RWPE1 (cell line): ENCODE measurements around the gene ERN1.

Source experiments
- CTCF ChIA-PET: fragments of 350-600 bp; sonication (Branson Sonifier 250); formaldehyde crosslinking; extraction: SDS; loops from one replicate; lab custom pipeline; 2021; lab: Yijun Ruan, JAX
- POLR2A ChIA-PET: fragments of 400-600 bp; formaldehyde crosslinking; extraction: SDS; loops from one replicate; lab custom pipeline; 2020; ENCODE audit warnings: antibody characterized with exemption; ENCODE audit not compliant: low non-redundant PET; lab: Yijun Ruan, JAX
- DNase-seq: peaks from one replicate; pipeline ENCODE4 v3.0.0; 2012; ENCODE audit warnings: low spot score
- H3K27ac ChIP-seq: fragments of 450-650 bp; 2 replicates; pipeline ENCODE4 v1.5.1; 2017
- TF ChIP-seq, protein P1 (sequence below): fragments of 450-650 bp; conservative IDR thresholded peaks from 2 replicates; pipeline ENCODE4 v1.5.1; 2017; ENCODE audit warnings: low read depth, mild to moderate bottlenecking

The ERN1 gene

DNA sequence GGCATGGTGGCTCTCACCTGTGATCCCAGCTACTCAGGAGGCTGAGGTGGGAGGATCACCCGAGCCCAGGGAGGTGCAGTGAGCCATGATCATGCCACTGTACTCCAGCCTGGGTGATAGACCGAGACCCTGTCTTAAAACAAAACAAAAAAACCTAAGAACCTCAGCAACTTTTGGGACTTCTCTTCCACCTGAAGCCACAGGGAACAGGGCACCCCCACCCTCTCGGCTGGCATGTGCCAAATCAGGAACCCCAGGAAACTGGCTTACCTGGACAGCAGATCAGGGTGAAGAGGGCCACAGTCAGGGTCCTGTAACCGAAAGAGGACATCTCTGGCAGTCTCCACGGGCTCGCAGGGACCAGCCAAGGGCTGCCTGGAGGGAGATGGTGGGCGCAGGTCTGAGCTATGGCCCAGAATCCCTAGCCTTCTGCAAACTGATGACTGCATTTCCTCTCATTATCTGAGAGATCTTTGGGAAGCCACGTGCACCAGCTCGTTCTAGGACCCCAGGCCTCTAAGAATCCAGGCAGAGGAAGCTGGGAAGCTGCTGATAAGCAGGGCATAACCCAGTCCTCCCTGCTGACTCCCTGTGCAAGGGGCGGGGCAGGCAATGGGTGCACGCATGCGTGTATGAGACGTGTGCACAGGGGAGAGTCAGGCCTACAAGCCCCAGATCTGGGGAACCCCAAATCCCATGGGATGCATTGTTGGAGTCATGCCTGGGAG, 123.4 kb downstream of the ERN1 start:
- POLR2A ChIA-PET = no interaction called here
- TF ChIP-seq, protein P1, sequence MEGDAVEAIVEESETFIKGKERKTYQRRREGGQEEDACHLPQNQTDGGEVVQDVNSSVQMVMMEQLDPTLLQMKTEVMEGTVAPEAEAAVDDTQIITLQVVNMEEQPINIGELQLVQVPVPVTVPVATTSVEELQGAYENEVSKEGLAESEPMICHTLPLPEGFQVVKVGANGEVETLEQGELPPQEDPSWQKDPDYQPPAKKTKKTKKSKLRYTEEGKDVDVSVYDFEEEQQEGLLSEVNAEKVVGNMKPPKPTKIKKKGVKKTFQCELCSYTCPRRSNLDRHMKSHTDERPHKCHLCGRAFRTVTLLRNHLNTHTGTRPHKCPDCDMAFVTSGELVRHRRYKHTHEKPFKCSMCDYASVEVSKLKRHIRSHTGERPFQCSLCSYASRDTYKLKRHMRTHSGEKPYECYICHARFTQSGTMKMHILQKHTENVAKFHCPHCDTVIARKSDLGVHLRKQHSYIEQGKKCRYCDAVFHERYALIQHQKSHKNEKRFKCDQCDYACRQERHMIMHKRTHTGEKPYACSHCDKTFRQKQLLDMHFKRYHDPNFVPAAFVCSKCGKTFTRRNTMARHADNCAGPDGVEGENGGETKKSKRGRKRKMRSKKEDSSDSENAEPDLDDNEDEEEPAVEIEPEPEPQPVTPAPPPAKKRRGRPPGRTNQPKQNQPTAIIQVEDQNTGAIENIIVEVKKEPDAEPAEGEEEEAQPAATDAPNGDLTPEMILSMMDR = no peak
- no peak for DNase-seq
- CTCF ChIA-PET = interaction anchor here (0.6 to 1.5 kb wide), 4 partner anchors 16 to 87 kb away, joined by 3 to 5 read pairs (median 4); no protein-coding TSS in a partner anchor
- H3K27ac ChIP-seq = no peak overlapping the region

DNA sequence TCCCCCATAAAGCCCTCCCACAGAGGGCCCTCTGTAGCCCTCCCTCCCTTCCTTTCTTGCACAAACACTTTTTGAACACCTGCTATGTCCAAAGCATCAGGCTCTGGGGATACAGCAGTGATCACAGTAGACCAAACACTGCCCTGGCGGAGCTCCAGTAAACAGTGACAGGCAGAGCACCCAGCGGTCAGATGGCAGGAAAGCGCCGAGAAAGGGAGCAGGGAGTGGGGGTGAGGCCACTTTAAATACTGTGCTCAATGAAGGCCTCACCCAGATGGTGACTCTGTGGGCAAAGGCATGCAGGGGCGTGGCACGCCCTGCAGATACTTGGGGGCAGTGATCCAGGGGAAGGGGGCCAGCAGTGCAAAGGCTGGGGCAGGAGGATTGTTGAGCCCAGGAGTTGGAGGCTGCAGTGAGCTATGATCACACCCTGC, 124.2 kb downstream of the ERN1 start:
- ChIA-PET CTCF (interaction anchor here (0.6 to 1.5 kb wide), 3 partner anchors 15 to 279 kb away, joined by 3 to 5 read pairs (median 4); no protein-coding TSS in a partner anchor), POLR2A (no interaction called here)
- TF ChIP-seq, protein P1 = no peak
- H3K27ac ChIP-seq = no peak overlapping the region; the same call in 1 of the 2 replicates
- no peak for DNase-seq

- H3K27ac ChIP-seq = no peak overlapping the region
- POLR2A ChIA-PET = no interaction called here
- TF ChIP-seq, protein P1 = no peak
- DNase-seq = no peak
- CTCF ChIA-PET = interaction anchor here (0.6 to 1.5 kb wide), 3 partner anchors 24 to 279 kb away, joined by 3 to 5 read pairs (median 3); no protein-coding TSS in a partner anchor
These were observed 124.8 kb downstream of the ERN1 start for GRCh38 chr17:64004903-64005733.

DNA sequence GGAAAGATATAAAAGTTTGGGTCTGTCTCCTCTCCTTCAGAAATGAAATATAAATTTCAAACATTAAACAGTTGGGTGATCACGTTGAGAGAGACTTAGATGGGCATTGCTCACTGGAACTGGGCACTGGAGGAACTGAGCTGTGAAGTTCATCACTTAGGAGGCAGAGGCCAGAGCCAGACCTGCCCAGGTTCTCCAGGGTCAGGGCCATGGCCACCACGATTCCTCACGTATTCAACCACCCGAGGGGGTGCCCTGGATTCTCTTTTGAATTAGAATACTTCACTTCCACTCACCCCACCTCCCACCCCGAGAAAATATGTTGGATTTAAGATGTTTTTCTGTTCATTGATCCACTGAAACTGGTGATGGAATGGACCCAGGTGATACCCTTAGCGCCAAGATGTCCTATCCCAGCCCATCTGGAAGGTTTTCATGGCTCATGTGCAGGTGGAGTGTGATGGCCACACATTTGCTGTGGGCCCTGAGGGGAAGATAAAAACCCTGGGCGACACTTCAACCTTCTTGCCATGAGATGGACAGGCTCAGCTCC, 125.7 kb downstream of the ERN1 start:
- TF ChIP-seq, protein P1 = no peak
- ChIA-PET CTCF (no interaction called here), POLR2A (no interaction called here)
- DNase-seq = no peak
- H3K27ac ChIP-seq = no peak overlapping the region

DNA sequence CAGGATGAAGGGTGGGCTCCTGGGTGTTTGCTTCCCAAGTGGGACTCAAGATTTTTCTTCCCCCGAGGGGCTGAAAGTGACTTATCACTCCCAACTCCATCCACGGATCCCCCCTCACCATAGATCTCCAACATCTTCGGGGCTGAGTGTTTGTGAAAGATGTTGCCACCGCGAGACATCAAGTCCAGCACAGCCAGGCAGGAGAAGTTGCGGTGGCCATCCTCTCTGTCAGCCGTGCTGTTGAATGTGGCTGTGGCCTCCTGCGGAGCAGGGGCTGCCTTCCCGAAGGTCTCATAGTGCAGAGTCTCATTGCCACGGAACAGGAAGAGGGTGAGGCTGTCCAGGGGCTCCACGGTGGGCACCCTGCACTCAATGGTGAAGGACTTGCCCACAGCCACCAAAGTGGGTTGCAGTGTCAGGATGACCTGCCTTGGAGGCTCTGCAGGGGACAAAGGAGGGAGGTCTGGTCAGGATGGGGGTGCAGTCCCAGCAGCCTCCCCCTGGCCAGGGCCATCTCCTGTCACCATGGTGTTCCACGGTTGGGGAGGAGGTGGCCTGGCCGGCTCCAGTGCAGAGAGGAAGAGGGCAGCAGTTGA, 126.3 kb downstream of the ERN1 start:
- CTCF ChIA-PET = no interaction called here
- DNase-seq = no peak
- no peak overlapping the region for H3K27ac ChIP-seq
- TF ChIP-seq, protein P1 = no peak
- POLR2A ChIA-PET = no interaction called here
